ENCODE measurements around the gene BCAR3.
"Not testable (repeated sequence)": the region's sequence is repeated elsewhere in the genome, so short reads cannot be mapped to it uniquely, and the experiment has no call there.

Gene BCAR3

GRCh38 chr1:93701629-93702028 is 20.0 kb upstream of the BCAR3 start:
- in situ Hi-C loops (cut with MboI; ENCODE audit: low pct_unique_long_range_greater_than_20kb, low sequenced_read_pairs, unreplicated experiment): no loop called here
- DNase-seq (ENCODE audit: low spot score): no peak
- no peak for TF ChIP-seq CTCF (IDR thresholded peaks at IDR 0.05; ENCODE audit: extremely low read depth, insufficient read depth, missing control alignments)

- no peak for DNase-seq (ENCODE audit: low spot score)
- in situ Hi-C loops (cut with MboI; ENCODE audit: low pct_unique_long_range_greater_than_20kb, low sequenced_read_pairs, unreplicated experiment): no loop called here
- no peak for TF ChIP-seq CTCF (IDR thresholded peaks at IDR 0.05; ENCODE audit: extremely low read depth, insufficient read depth, missing control alignments)
Observed at GRCh38 chr1:93700532-93701469, 19.2 kb upstream of the BCAR3 start.

GRCh38 chr1:93699503-93700168 is 18.0 kb upstream of the BCAR3 start:
- DNase-seq (ENCODE audit: low spot score): no peak
- TF ChIP-seq CTCF (IDR thresholded peaks at IDR 0.05; ENCODE audit: extremely low read depth, insufficient read depth, missing control alignments): no peak
- in situ Hi-C loops (cut with MboI; ENCODE audit: low pct_unique_long_range_greater_than_20kb, low sequenced_read_pairs, unreplicated experiment): no loop called here

- DNase-seq (ENCODE audit: low spot score): no peak
- TF ChIP-seq CTCF (IDR thresholded peaks at IDR 0.05; ENCODE audit: extremely low read depth, insufficient read depth, missing control alignments): no peak
- in situ Hi-C loops (cut with MboI; ENCODE audit: low pct_unique_long_range_greater_than_20kb, low sequenced_read_pairs, unreplicated experiment): no loop called here
Observed at GRCh38 chr1:93699049-93699384, 17.4 kb upstream of the BCAR3 start.

GRCh38 chr1:93698329-93699048 is 16.9 kb upstream of the BCAR3 start:
- no peak for DNase-seq (ENCODE audit: low spot score)
- in situ Hi-C loops (cut with MboI; ENCODE audit: low pct_unique_long_range_greater_than_20kb, low sequenced_read_pairs, unreplicated experiment): no loop called here
- no peak for TF ChIP-seq CTCF (IDR thresholded peaks at IDR 0.05; ENCODE audit: extremely low read depth, insufficient read depth, missing control alignments)

- in situ Hi-C loops (cut with MboI; ENCODE audit: low pct_unique_long_range_greater_than_20kb, low sequenced_read_pairs, unreplicated experiment); DNase-seq (ENCODE audit: low spot score): not testable (repeated sequence)
Observed at GRCh38 chr1:93697566-93697965, 15.9 kb upstream of the BCAR3 start.
